SK-N-DZ (cell line): Measurements from ENCODE around the gene SLC35B1.
"Not testable (repeated sequence)": the region's sequence is repeated elsewhere in the genome, so short reads cannot be mapped to it uniquely, and the experiment has no call there.

ENCODE experiments used
- DNase-seq: peaks from one replicate; pipeline ENCODE4 v3.0.0-alpha.2; 2015; ENCODE audit warnings: low spot score

SLC35B1 gene

DNA sequence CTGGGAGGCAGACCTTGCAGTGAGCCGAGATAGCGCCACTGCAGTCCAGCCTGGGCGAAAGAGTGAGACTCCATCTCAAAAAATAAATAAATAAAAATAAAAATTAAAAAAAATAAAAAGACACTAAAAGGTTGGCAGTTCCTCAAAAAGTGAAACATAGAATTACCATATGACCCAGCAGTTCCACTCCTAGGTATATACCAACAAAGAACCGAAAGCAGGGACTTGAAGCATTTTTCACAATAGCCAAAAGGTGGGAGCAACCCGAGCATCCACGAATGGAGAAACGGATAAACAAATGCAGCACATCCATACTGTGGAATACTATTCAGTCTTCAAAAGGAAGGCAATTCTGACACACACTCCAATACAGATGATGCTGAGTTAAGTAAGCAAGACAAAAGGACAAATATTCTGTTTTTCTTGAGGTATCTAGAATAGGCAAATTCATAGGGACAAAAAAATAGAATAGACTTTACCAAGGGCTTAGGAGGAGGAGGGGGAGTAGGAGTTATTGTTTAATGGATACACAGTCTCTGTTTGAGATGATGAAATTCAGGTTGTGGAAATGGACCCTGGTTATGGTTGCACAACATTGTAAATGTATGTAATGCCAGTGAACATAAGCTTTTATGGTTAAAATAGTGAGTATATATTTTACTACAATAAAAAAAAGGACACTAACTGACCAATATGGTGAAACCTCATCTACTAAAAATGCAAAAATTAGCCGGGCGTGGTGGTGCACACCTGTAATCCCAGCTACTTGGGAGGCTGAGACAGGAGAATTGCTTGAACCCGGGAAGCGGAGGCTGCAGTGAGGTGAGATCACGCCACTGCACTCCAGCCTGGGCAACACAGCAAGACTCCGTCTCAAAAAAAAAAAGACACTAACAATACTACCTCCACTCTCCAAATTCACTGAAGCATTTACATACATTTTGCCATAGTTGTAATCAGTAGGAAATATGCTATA, 27.0 kb upstream of the SLC35B1 start:
- no peak for DNase-seq

GRCh38 chr17:49731435-49731831, 23.7 kb upstream of the SLC35B1 start:
- no peak for DNase-seq

DNA sequence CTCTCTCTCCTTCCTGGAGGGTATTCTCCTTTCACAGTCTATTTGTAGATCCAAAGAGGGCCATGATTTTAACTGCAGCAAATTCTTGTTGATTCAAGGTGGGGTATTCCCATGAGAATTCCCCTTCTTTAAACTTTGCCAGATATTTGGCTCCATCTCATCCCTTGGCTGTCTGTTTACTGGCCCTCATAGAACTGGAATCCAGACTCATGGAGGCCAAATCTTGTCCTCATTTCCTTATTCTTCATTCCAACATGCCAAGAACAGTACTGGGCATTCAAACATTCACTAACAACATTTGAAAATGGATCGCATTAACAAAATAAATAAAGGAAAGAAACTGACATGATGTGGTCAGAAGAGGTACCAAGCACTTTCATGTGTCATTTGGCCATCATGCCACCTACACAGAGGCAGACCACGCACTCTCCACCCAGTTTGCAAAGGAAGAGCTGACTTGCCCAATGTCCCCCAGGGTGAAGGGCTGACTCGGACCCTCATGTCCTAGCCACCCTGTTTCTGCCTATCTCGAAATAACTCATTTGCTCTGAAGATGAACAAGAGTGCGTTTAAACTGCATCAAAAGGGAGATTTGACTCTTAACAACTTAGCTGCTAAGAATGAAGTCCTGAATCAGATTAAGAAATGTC, 23.1 kb upstream of the SLC35B1 start:
- DNase-seq = no peak

- DNase-seq = no peak
Observed at GRCh38 chr17:49730078-49730784, 22.5 kb upstream of the SLC35B1 start.

- no peak for DNase-seq
Observed at GRCh38 chr17:49729069-49729468, 21.3 kb upstream of the SLC35B1 start.

DNA sequence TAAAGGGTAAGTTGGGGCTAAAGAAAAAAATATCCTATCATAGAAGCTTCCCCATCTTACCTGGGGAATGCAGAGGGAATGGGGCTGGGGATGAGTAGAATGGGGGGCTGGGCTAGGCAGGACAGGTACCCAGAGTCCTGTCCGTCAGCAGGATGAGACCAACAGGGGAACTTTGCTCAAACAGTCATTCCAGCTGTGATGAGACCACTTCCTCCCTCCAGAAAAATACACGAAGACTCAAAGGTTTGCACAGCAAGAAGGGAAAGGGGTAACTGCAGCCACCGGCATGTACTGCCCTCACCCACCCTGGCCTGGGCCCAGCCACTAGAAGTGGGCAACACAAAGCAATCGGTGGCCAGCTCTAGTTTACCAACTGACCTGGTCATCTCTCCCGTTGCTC, 20.7 kb upstream of the SLC35B1 start:
- no peak for DNase-seq

DNA sequence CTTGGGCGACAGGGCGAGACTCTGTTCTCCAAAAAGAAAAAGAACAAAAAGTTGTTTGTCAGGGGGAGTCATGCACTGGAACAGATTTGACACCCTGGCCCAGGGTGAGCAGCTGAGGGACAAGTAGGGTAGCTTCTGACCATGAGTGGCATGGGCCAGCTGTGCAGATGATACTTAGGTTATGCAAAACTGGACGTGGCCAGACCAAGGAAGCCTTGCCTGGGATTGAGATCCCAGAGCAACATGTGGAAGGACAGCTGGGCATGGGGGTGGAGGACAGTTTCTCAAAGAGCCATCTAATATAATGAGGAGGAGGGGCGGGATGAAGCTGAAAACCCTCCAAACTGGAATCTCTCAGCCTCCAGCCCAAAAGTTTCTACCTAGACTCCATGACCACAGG, 19.6 kb upstream of the SLC35B1 start:
- no peak for DNase-seq

- no peak for DNase-seq
Observed at GRCh38 chr17:49725452-49726130, 17.8 kb upstream of the SLC35B1 start.

GRCh38 chr17:49724552-49724951, 16.8 kb upstream of the SLC35B1 start:
- DNase-seq = not testable (repeated sequence)

- DNase-seq = no peak
Observed at GRCh38 chr17:49723423-49723822, 15.7 kb upstream of the SLC35B1 start.

DNA sequence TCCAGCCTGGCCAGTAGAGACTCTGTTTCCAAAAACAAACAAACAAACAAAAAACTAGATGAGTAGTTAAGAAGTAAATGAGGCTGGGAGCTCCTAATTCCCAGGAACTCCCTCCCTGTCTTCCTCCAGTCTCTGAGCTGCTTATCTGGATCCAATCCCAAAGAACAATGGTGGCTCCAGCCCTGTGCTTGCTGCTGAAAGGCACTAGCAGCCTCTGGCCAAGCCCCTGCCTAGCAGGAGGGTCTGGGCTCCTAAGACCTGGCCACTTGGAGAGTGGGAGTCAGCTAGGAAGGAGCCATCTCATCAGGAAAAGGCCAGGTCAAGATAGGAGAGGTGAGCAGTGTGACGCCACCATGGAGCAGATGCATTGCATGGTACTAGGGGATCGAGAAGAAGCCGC, 14.3 kb upstream of the SLC35B1 start:
- no peak for DNase-seq

DNA sequence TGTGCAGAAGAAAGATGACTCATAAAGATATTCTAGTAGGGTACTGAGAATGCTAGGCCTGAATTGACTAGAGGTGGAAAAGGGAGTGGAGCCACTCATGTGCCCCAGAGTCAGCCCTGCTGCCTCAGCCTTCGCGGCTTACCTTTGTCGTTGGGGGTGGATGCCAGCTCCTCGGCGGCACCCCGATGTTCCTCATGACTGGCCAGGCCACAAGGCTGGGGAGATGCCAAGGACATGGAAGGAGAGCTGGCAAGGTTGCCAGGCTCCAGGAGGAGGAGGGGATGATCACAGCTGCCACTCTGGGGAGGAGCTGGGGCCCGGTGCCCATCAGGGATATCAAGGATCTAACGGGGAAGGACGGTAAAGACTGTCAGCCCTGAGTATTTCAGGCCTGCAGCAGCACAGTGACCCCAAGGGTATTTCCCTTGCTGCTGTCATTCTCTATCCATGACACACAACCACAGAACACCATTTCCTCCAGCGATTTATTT, 9.7 kb upstream of the SLC35B1 start:
- no peak for DNase-seq

DNA sequence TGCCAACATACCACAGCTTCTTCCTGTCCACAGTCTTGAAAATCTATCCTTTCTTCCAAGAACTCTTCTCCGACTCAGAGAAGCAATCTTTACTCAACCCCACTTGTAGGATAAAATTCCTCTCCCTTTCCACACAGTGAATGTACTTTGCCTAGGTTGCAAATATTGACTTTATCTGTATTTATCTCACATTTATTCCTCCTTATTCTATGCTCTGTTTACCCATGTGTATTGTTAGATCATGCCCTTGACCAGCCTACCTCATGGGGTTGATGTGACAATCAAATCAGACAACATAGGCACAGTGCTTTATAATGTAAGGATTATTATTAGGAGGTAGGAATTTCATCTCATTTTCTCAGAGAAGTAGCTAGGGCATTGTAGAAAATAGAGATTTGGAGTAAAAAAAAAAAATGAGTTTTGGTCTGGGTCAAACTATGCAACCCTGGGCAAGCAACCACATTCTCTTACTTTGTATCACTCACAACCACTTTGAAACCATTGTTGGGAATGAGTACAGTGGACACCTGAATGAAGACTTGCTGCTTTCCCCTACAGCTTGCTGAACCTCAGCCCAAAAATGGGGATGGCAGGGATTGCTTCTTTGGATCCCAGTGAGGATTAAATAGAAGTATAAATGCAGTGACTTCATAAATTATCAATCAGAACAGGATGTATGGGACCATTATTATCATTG, 9.1 kb upstream of the SLC35B1 start:
- DNase-seq = no peak

GRCh38 chr17:49715717-49716279, 8.0 kb upstream of the SLC35B1 start:
- DNase-seq = no peak

- no peak for DNase-seq
Observed at GRCh38 chr17:49715216-49715615, 7.5 kb upstream of the SLC35B1 start.

GRCh38 chr17:49708515-49709183, 885 bp upstream of the SLC35B1 start:
- DNase-seq = peak; percentile 22

- no peak for DNase-seq
Observed at GRCh38 chr17:49707246-49707607, 537 bp downstream of the SLC35B1 start.

- DNase-seq = no peak
Observed at GRCh38 chr17:49705254-49705653, 2.5 kb downstream of the SLC35B1 start.

GRCh38 chr17:49703557-49704277, 4.0 kb downstream of the SLC35B1 start:
- no peak for DNase-seq
